Measurements from ENCODE around the gene CNOT4. TPM values are rescaled to one million over a fixed set of nuclear protein-coding genes. Genes with fewer than 3 reads are reported as not detected.

Gene CNOT4
- total and polyA plus RNA-seq, 2 of the 4 experiments (the other 2 are of a cell fraction): 7.0 to 8.1 TPM

GRCh38 chr7:135481598-135481979, 28.3 kb downstream of the CNOT4 start:
- intact Hi-C loops (cut with micrococcal nuclease): no loop called here
- H3K79me1 ChIP-seq (ENCODE audit: low read depth in 1 of 2, low read length in 2 of 2): peaks cover 14 to 47% of the 10 kb centered on the region in 2 experiments
- dilution Hi-C loops (cut with HindIII; ENCODE audit: low sequenced_read_pairs, unreplicated experiment): no loop called here
- H4K5ac ChIP-seq (ENCODE audit: low read depth, low read length): no peak overlapping the region
- ATAC-seq (ENCODE audit: low read depth) (no peak), DNase-seq (no peak)
- TF ChIP-seq RAD21 (IDR thresholded peaks at IDR 0.05; ENCODE audit: low read length): no peak
- no peak for TF ChIP-seq MAZ (IDR thresholded peaks at IDR 0.05; ENCODE audit: borderline replicate concordance, low read depth, low read length)
- no peak overlapping the region for H2AK9ac ChIP-seq (replicated peaks; ENCODE audit: low read depth, low read length, poor library complexity)
- H2AK5ac ChIP-seq (ENCODE audit: low read depth, low read length): no peak overlapping the region
- no peak overlapping the region for H2BK15ac ChIP-seq (ENCODE audit: low read depth, low read length)
- H3K27ac ChIP-seq (ENCODE audit: insufficient read depth, low read length): no peak overlapping the region
- no peak overlapping the region for H2AFZ ChIP-seq (replicated peaks; ENCODE audit: low read length, poor library complexity)
- H3K56ac ChIP-seq (ENCODE audit: extremely low read depth, insufficient read depth, low read length): no peak overlapping the region
- H3K9ac ChIP-seq (ENCODE audit: low read depth, low read length): no peak overlapping the region
- no peaks in the 10 kb centered on the region for H3K9me3 ChIP-seq (ENCODE audit: control insufficient read depth, insufficient read depth, low read length)
- in situ Hi-C loops (cut with MboI; ENCODE audit: low sequenced_read_pairs): no loop called here
- H3K4me2 ChIP-seq (ENCODE audit: low read depth, low read length): no peak overlapping the region
- H2BK120ac ChIP-seq (ENCODE audit: low read depth, low read length): no peak overlapping the region
- 0 out of 2 replicates have a peak, but pooled peaks cover 4% of the 10 kb centered on the region for H3K36me3 ChIP-seq (ENCODE audit: control insufficient read depth, insufficient read depth, low read length)
- no peak overlapping the region for H4K91ac ChIP-seq (ENCODE audit: insufficient read depth, low read depth, low read length)
- H3K9me1 ChIP-seq (ENCODE audit: insufficient read depth, low read length): no peaks in the 10 kb centered on the region; the same call in 1 of the 2 replicates
- H3K4me1 ChIP-seq (ENCODE audit: control insufficient read depth, insufficient read depth, low read length): no peaks in the 10 kb centered on the region
- H4K20me1 ChIP-seq (ENCODE audit: insufficient read depth, low read length): peaks cover 20% of the 10 kb centered on the region
- H4K8ac ChIP-seq (ENCODE audit: low read depth in 2 of 2, low read length in 2 of 2): no peak overlapping the region
- no peak overlapping the region for H3K4ac ChIP-seq (ENCODE audit: low read depth, low read length)
- H3K27me3 ChIP-seq (ENCODE audit: control insufficient read depth, insufficient read depth, low read length): no peaks in the 10 kb centered on the region
- H2BK20ac ChIP-seq (ENCODE audit: low read depth, low read length): no peak overlapping the region
- H3K23ac ChIP-seq (ENCODE audit: low read depth, low read length): no peak overlapping the region
- ChIA-PET CTCF (no interaction called here), POLR2A (ENCODE audit: unreplicated experiment) (no interaction called here)
- BruUV-seq (replicated peaks): no TSS peak
- H3K14ac ChIP-seq (replicated peaks; ENCODE audit: low read depth, low read length): no peak overlapping the region
- no peak overlapping the region for H2BK5ac ChIP-seq (ENCODE audit: low read depth, low read length, poor library complexity, severe bottlenecking)
- H3K4me3 ChIP-seq (ENCODE audit: insufficient read depth, low read depth, low read length): no peak overlapping the region
- H3K18ac ChIP-seq (ENCODE audit: low read depth, low read length): no peak overlapping the region

All from IMR-90 (cell line).